ENCODE data around the gene TMEM107. TPM values are rescaled to one million over a fixed set of nuclear protein-coding genes. Genes with fewer than 3 reads are reported as not detected.

TMEM107 gene
- total RNA-seq, 4 donors from 2014 or later = 10.4 to 17.8 (median 13.6) TPM

- Histone ChIP-seq H3K4me1 (peaks cover 8 to 14% (median 12%) of the 10 kb centered on the region in 4 donors), H3K9me3 (no peaks in the 10 kb centered on the region), H3K36me3 (no peaks in the 10 kb centered on the region), H3K27ac (replicated peaks in 1 of 4) (no peak overlapping the region), H3K27me3 (peaks cover 0 to 20% (median 0%) of the 10 kb centered on the region in 4 donors), H3K4me3 (no peak overlapping the region)
- WGBS = 89% methylated on average over 4 of the region's 4 CpGs
- TF ChIP-seq EP300 (IDR thresholded peaks at IDR 0.05) (no peak), POLR2AphosphoS5 (IDR thresholded peaks at IDR 0.05) (no peak), POLR2A (IDR thresholded peaks at IDR 0.05; ENCODE audit: low read depth) (no peak), CTCF (IDR thresholded peaks at IDR 0.05) (no peak)
- no peak for DNase-seq (ENCODE audit: extremely low spot score)
- intact Hi-C loops (cut with DNase I) = no loop called here
Observed at GRCh38 chr17:8133941-8134340, 42.2 kb downstream of the TMEM107 start.

- DNase-seq (ENCODE audit: extremely low spot score) = no peak
- TF ChIP-seq POLR2A (IDR thresholded peaks at IDR 0.05; ENCODE audit: low read depth) (no peak), CTCF (IDR thresholded peaks at IDR 0.05) (no peak), EP300 (IDR thresholded peaks at IDR 0.05) (no peak), POLR2AphosphoS5 (IDR thresholded peaks at IDR 0.05) (no peak)
Observed at GRCh38 chr17:8133399-8133798, 42.8 kb downstream of the TMEM107 start.

GRCh38 chr17:8131844-8132441 is 44.2 kb downstream of the TMEM107 start:
- Histone ChIP-seq H3K27me3 (peaks cover 0 to 35% (median 0%) of the 10 kb centered on the region in 4 donors), H3K27ac (replicated peaks in 1 of 4) (no peak overlapping the region), H3K36me3 (no peaks in the 10 kb centered on the region), H3K4me3 (no peak overlapping the region), H3K9me3 (no peaks in the 10 kb centered on the region), H3K4me1 (peaks cover 6 to 8% (median 7%) of the 10 kb centered on the region in 4 donors)
- DNase-seq (ENCODE audit: extremely low spot score) = no peak
- no peak for TF ChIP-seq CTCF (IDR thresholded peaks at IDR 0.05)
- TF ChIP-seq POLR2A (IDR thresholded peaks at IDR 0.05; ENCODE audit: low read depth) = no peak
- no peak for TF ChIP-seq POLR2AphosphoS5 (IDR thresholded peaks at IDR 0.05)
- no peak for TF ChIP-seq EP300 (IDR thresholded peaks at IDR 0.05)
- intact Hi-C loops (cut with DNase I) = no loop called here
- 83% methylated on average over 3 of the region's 3 CpGs for WGBS

More at GRCh38 chr17:8133399-8133798, 42.8 kb downstream of the TMEM107 start:
- Histone ChIP-seq H3K9me3 (no peaks in the 10 kb centered on the region), H3K4me3 (no peak overlapping the region), H3K4me1 (peaks cover 6 to 8% (median 8%) of the 10 kb centered on the region in 4 donors), H3K36me3 (no peaks in the 10 kb centered on the region), H3K27me3 (peaks cover 0 to 25% (median 0%) of the 10 kb centered on the region in 4 donors), H3K27ac (replicated peaks in 1 of 4) (no peak overlapping the region)
- intact Hi-C loops (cut with DNase I) = no loop called here
- WGBS = 66% methylated on average over 9 of the region's 12 CpGs

GRCh38 chr17:8128125-8128784 is 47.9 kb downstream of the TMEM107 start:
- no peak overlapping the region for H3K27ac ChIP-seq (replicated peaks in 1 of 4)
- no peak overlapping the region for H3K4me3 ChIP-seq
- no peaks in the 10 kb centered on the region for H3K36me3 ChIP-seq
- TF ChIP-seq POLR2AphosphoS5 (IDR thresholded peaks at IDR 0.05) (no peak), EP300 (IDR thresholded peaks at IDR 0.05) (no peak), POLR2A (IDR thresholded peaks at IDR 0.05; ENCODE audit: low read depth) (no peak), CTCF (IDR thresholded peaks at IDR 0.05) (no peak)
- WGBS = 80% methylated on average over 14 of the region's 14 CpGs
- peaks cover 0 to 55% (median 21%) of the 10 kb centered on the region in 4 donors for H3K27me3 ChIP-seq
- no peak for DNase-seq (ENCODE audit: extremely low spot score)
- intact Hi-C loops (cut with DNase I) = no loop called here
- peaks cover 33 to 45% (median 44%) of the 10 kb centered on the region in 4 donors for H3K4me1 ChIP-seq
- H3K9me3 ChIP-seq = no peaks in the 10 kb centered on the region

All from esophagus muscularis mucosa (tissue), 4 donors.